RWPE1 (cell line): ENCODE measurements around the gene HDHD3.
A peak's percentile ranks its signal among the peaks of the same experiment; 100 is the strongest.

Source experiments
- CTCF ChIA-PET: fragments of 350-600 bp; sonication (Branson Sonifier 250); formaldehyde crosslinking; extraction: SDS; loops from one replicate; lab custom pipeline; 2021; lab: Yijun Ruan, JAX
- POLR2A ChIA-PET: fragments of 400-600 bp; formaldehyde crosslinking; extraction: SDS; loops from one replicate; lab custom pipeline; 2020; ENCODE audit warnings: antibody characterized with exemption; ENCODE audit not compliant: low non-redundant PET; lab: Yijun Ruan, JAX
- DNase-seq: peaks from one replicate; pipeline ENCODE4 v3.0.0; 2012; ENCODE audit warnings: low spot score
- H3K27ac ChIP-seq: fragments of 450-650 bp; 2 replicates; pipeline ENCODE4 v1.5.1; 2017
- CTCF ChIP-seq: fragments of 450-650 bp; conservative IDR thresholded peaks from 2 replicates; pipeline ENCODE4 v1.5.1; 2017; ENCODE audit warnings: low read depth, mild to moderate bottlenecking

Gene HDHD3, protein sequence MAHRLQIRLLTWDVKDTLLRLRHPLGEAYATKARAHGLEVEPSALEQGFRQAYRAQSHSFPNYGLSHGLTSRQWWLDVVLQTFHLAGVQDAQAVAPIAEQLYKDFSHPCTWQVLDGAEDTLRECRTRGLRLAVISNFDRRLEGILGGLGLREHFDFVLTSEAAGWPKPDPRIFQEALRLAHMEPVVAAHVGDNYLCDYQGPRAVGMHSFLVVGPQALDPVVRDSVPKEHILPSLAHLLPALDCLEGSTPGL

GRCh38 chr9:113376634-113377567 is at the start of gene HDHD3:
TSS of gene HDHD3 (minus strand) at chr9:113376986. CDS start at chr9:113374354, 2,632 bp downstream.
- ChIA-PET CTCF (interaction anchor here (0.6 kb wide), 1 partner anchor 10 kb away, joined by 4 read pairs; no protein-coding TSS in a partner anchor), POLR2A (interaction anchor here (0.6 to 2.0 kb wide), 5 partner anchors 14 to 124 kb away, joined by 3 to 20 read pairs (median 3); partner anchors contain the start of genes ALAD and POLE3)
- TF ChIP-seq CTCF, result no peak
- H3K27ac ChIP-seq, result peak within 1 kb of the TSS; percentile 81
- peak; percentile 97 for DNase-seq

GRCh38 chr9:113425072-113425471 is 48.3 kb upstream of the HDHD3 start:
- CTCF ChIA-PET, result no interaction called here

DNA sequence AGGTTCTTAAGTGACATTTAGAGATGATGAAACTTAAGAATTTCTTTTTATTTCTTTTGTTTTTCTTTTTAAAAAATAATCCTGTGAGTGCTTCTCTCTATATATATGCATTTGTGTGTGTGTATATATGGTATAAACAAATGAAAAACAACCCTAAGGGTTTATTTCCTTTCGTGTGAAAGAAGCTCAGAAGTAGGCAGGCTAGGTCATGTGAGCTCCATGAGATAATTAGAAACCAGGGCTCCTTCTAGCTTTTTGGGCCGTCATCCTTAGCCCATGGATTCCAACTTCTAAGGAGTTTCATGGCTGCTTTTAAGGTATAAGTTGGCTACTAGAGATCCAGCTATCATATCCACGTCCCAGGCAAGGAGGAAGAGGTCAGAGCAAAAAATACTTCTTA is 44.9 kb upstream of the HDHD3 start:
- POLR2A ChIA-PET, result no interaction called here
- CTCF ChIA-PET, result interaction anchor here (0.6 to 1.5 kb wide), 4 partner anchors 8 to 236 kb away, joined by 3 to 4 read pairs (median 4); no protein-coding TSS in a partner anchor
- TF ChIP-seq CTCF, result no peak
- H3K27ac ChIP-seq, result no peak overlapping the region
- no peak for DNase-seq

More at GRCh38 chr9:113425072-113425471, 48.3 kb upstream of the HDHD3 start:
- no peak for TF ChIP-seq CTCF
- DNase-seq, result no peak
- no peak overlapping the region for H3K27ac ChIP-seq
- POLR2A ChIA-PET, result no interaction called here

GRCh38 chr9:113417370-113417769 is 40.6 kb upstream of the HDHD3 start:
- no peak for TF ChIP-seq CTCF
- ChIA-PET POLR2A (no interaction called here), CTCF (no interaction called here)
- H3K27ac ChIP-seq, result no peak overlapping the region
- no peak for DNase-seq

- CTCF ChIA-PET, result interaction anchor here (0.7 kb wide), 1 partner anchor 233 kb away, joined by 5 read pairs; no protein-coding TSS in a partner anchor
- no peak overlapping the region for H3K27ac ChIP-seq
- POLR2A ChIA-PET, result no interaction called here
- no peak for TF ChIP-seq CTCF
- DNase-seq, result no peak
These were observed 39.4 kb upstream of the HDHD3 start for GRCh38 chr9:113416149-113416721.
